Umbilical cord (tissue), 2 donors: ENCODE data around the gene UGDH. TPM values are rescaled to one million over a fixed set of nuclear protein-coding genes. Genes with fewer than 3 reads are reported as not detected.
"Not testable (repeated sequence)": the region's sequence is repeated elsewhere in the genome, so short reads cannot be mapped to it uniquely, and the experiment has no call there.

Experiments used
- DNase-seq: peaks from one replicate; pipeline ENCODE4 v3.0.0-alpha.2; 2015; ENCODE audit warnings: low spot score
- total RNA-seq: library from RNA; depleted of rRNA; stranded (reverse); fragments of >200 nt; gene quantifications from one replicate; pipeline ENCODE4 v1.2.3, GENCODE V29; 2014; ENCODE audit warnings: low replicate concordance; ENCODE audit not compliant: insufficient read depth

The UGDH gene
- total RNA-seq, 1 donor from 2014 or later = 77.5 TPM

- DNase-seq = no peak
These were observed 31.6 kb downstream of the UGDH start for GRCh38 chr4:39495446-39496213.

GRCh38 chr4:39494354-39494753 is 32.9 kb downstream of the UGDH start:
- DNase-seq = no peak

GRCh38 chr4:39490322-39490721 is 36.9 kb downstream of the UGDH start:
- DNase-seq = no peak

GRCh38 chr4:39486221-39486804 is 40.9 kb downstream of the UGDH start:
- DNase-seq = no peak

GRCh38 chr4:39484582-39485272 is 42.5 kb downstream of the UGDH start:
- no peak for DNase-seq

GRCh38 chr4:39480902-39481695 is 46.1 kb downstream of the UGDH start:
- no peak for DNase-seq

- DNase-seq = no peak
These were observed 47.0 kb downstream of the UGDH start for GRCh38 chr4:39480251-39480650.

- no peak for DNase-seq
These were observed 50.9 kb downstream of the UGDH start for GRCh38 chr4:39476187-39476895.

GRCh38 chr4:39472396-39472795 is 54.8 kb downstream of the UGDH start:
- no peak for DNase-seq

GRCh38 chr4:39470402-39470801 is 56.8 kb downstream of the UGDH start:
- no peak for DNase-seq

- DNase-seq = peak; percentile 88
These were observed 57.7 kb downstream of the UGDH start for GRCh38 chr4:39469429-39470077.

- no peak for DNase-seq
These were observed 59.8 kb downstream of the UGDH start for GRCh38 chr4:39467464-39467863.

- DNase-seq = no peak
These were observed 60.5 kb downstream of the UGDH start for GRCh38 chr4:39466747-39467146.

- DNase-seq = peak; percentile 90
These were observed 62.2 kb downstream of the UGDH start for GRCh38 chr4:39464886-39465501.

- DNase-seq = peak; percentile 98
These were observed 68.5 kb downstream of the UGDH start, which contains the start of the genes LIAS and RPL9 for GRCh38 chr4:39458505-39459300. TSS of gene LIAS (plus strand) at chr4:39459056. CDS start at chr4:39459118, 62 bp downstream. TSS of gene RPL9 (minus strand) at chr4:39458922. CDS start at chr4:39458439, 483 bp downstream.

GRCh38 chr4:39458161-39458504 is 69.1 kb downstream of the UGDH start:
- DNase-seq = not testable (repeated sequence)

GRCh38 chr4:39456946-39457763 is 70.1 kb downstream of the UGDH start:
- DNase-seq = no peak

- DNase-seq = no peak
These were observed 71.8 kb downstream of the UGDH start for GRCh38 chr4:39455486-39455885.
